Endodermal cell (in vitro differentiated cells): ENCODE results near the gene EYA2. TPM values are rescaled to one million over a fixed set of nuclear protein-coding genes. Genes with fewer than 3 reads are reported as not detected.

Source experiments
- DNase-seq: peaks from one replicate; pipeline ENCODE4 v3.0.0-alpha.2; 2017
- H3K27ac ChIP-seq: 2 replicates; pipeline ENCODE4 v1.5.1; 2013; ENCODE audit warnings: mild to moderate bottlenecking, low read depth, low read length, moderate library complexity
- H3K27me3 ChIP-seq: 2 replicates; pipeline ENCODE4 v1.6.1; 2013; ENCODE audit warnings: mild to moderate bottlenecking, low read length, moderate library complexity; ENCODE audit not compliant: insufficient read depth, control insufficient read depth, poor library complexity, severe bottlenecking
- H3K36me3 ChIP-seq: 2 replicates; pipeline ENCODE4 v1.7.0; 2013; ENCODE audit warnings: mild to moderate bottlenecking, low read length, moderate library complexity; ENCODE audit not compliant: control insufficient read depth, insufficient read depth
- H3K4me1 ChIP-seq: one replicate; pipeline ENCODE4 v1.7.0; 2013; ENCODE audit warnings: low read length; ENCODE audit not compliant: control insufficient read depth, insufficient read depth
- H3K4me3 ChIP-seq: 2 replicates; pipeline ENCODE4 v1.5.1; 2013; ENCODE audit warnings: mild to moderate bottlenecking, low read length, moderate library complexity
- H3K9ac ChIP-seq: 2 replicates; pipeline ENCODE4 v1.6.1; 2013; ENCODE audit warnings: mild to moderate bottlenecking, low read length, moderate library complexity; ENCODE audit not compliant: poor library complexity, severe bottlenecking; ENCODE audit errors: extremely low read depth
- H3K9me3 ChIP-seq: 2 replicates; pipeline ENCODE4 v1.6.1; 2013; ENCODE audit warnings: mild to moderate bottlenecking, low read length, moderate library complexity; ENCODE audit not compliant: control insufficient read depth
- H3K27ac Mint-ChIP-seq: 2 replicates; pipeline ENCODE4 v1.8.0; 2020; ENCODE audit warnings: mixed read lengths
- H3K27me3 Mint-ChIP-seq: 2 replicates; pipeline ENCODE4 v1.8.0; 2021; ENCODE audit warnings: mild to moderate bottlenecking, mixed read lengths; ENCODE audit not compliant: insufficient read depth
- H3K36me3 Mint-ChIP-seq: 2 replicates; pipeline ENCODE4 v1.8.0; 2020; ENCODE audit warnings: low read depth, mixed read lengths
- H3K4me1 Mint-ChIP-seq: 2 replicates; pipeline ENCODE4 v1.8.0; 2020; ENCODE audit warnings: mixed read lengths
- H3K4me3 Mint-ChIP-seq: 2 replicates; pipeline ENCODE4 v1.8.0; 2020; ENCODE audit warnings: mild to moderate bottlenecking, moderate library complexity, mixed read lengths
- H3K9me3 Mint-ChIP-seq: 2 replicates; pipeline ENCODE4 v1.8.0; 2020; ENCODE audit warnings: mild to moderate bottlenecking, mixed read lengths
- WGBS, 2 experiments: methylation state at CpG; one replicate each; pipeline versions ENCODE4 v1.1.5 to v1.1.7; 2013; ENCODE audit warnings: missing lambda C conversion rate in 2 of 2, mixed read lengths in 1 of 2; ENCODE audit not compliant: insufficient coverage in 1 of 2, insufficient read length in 1 of 2; 5-methylcytosine and 5-hydroxymethylcytosine counted together
- total RNA-seq, 2 donors: library from RNA; stranded (reverse); fragmentation: NEBNext Ultra II Directional in 1 of 2; extraction: Animal tissue kit (Norgen Biotek cat#: 25700) in 1 of 2; gene quantifications; 2 replicates in 1 of 2; 3 replicates in 1 of 2; pipeline ENCODE4 v1.2.1, GENCODE V29; 2021
- TF ChIP-seq, protein P1 (sequence below): fragments of 200-600 bp; sonication (generic); conservative IDR thresholded peaks from 2 replicates; pipeline ENCODE4 v1.5.0; 2021; ENCODE audit warnings: antibody characterized with exemption, mild to moderate bottlenecking

EYA2 gene
- total RNA-seq, 2 donors from 2014 or later, result 9.1 to 18.0 TPM

DNA sequence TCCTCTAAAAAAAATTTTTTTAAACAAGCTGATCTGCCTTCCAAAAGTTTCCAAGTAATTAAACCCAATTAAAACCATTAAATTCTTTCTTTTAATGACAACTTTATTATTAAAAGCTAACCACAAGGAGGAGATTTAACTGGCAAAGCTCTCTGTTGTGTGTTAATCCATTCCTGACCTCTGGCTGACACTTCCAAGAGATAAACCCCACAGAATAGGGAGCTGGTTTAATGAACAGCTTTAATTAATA, 230.8 kb downstream of the EYA2 start:
- TF ChIP-seq, protein P1, sequence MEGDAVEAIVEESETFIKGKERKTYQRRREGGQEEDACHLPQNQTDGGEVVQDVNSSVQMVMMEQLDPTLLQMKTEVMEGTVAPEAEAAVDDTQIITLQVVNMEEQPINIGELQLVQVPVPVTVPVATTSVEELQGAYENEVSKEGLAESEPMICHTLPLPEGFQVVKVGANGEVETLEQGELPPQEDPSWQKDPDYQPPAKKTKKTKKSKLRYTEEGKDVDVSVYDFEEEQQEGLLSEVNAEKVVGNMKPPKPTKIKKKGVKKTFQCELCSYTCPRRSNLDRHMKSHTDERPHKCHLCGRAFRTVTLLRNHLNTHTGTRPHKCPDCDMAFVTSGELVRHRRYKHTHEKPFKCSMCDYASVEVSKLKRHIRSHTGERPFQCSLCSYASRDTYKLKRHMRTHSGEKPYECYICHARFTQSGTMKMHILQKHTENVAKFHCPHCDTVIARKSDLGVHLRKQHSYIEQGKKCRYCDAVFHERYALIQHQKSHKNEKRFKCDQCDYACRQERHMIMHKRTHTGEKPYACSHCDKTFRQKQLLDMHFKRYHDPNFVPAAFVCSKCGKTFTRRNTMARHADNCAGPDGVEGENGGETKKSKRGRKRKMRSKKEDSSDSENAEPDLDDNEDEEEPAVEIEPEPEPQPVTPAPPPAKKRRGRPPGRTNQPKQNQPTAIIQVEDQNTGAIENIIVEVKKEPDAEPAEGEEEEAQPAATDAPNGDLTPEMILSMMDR, result peak; percentile 42
- peak overlapping the region; percentile 12 for H3K27ac ChIP-seq
- Mint-ChIP-seq H3K27ac (peak overlapping the region; percentile 11), H3K36me3 (no peaks in the 10 kb centered on the region), H3K9me3 (no peaks in the 10 kb centered on the region), H3K27me3 (no peaks in the 10 kb centered on the region), H3K4me3 (no peak overlapping the region), H3K4me1 (peaks cover 32% of the 10 kb centered on the region)
- DNase-seq, result no peak
- no peaks in the 10 kb centered on the region for H3K27me3 ChIP-seq
- no peak overlapping the region for H3K9ac ChIP-seq
- no peak overlapping the region for H3K4me3 ChIP-seq
- H3K36me3 ChIP-seq, result no peaks in the 10 kb centered on the region
- H3K9me3 ChIP-seq, result no peaks in the 10 kb centered on the region
- H3K4me1 ChIP-seq, result peaks cover 21% of the 10 kb centered on the region

DNA sequence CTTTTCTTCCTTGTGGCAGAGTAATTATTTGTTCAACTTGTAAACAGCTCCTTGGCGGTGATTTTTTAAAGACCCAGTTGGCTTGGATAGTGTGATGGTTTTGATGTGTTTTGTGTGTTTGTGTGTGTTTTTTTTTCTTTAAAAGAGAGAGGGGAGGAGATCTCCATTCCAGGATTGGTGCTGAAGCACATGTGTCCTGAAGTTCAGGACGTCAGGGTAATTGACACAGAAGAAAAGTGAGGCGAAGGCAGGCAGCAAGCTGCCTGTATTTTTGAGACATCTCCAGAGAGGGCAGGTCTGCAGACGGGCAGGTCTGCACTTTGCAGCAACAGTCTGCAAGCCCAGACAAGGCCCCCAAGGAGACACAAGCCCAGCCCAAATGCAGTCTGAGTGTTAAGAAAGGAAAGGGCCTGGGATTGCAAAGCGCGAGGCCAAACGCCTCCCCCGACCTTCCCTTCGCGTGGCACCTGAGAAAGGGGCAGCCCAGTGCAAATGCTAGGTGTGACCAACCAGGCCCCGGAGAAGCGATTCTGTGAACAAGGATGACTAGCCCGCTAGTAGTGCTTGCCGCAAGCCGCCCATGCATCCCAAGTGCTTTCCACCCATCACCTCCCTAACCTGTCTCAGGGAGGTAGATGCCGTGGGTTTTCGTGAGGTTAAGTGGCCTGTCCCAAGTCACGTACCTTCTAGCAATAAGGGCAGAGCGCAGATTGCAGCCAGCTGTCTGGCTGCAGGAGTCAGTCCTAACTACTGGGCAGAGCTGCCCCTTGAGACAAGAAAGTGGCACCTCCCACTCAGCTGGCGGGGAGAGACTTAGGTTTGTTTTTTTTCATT, 231.3 kb downstream of the EYA2 start:
- peak overlapping the region; percentile 12 for H3K27ac ChIP-seq
- H3K36me3 Mint-ChIP-seq, result peaks cover 2% of the 10 kb centered on the region
- no peak overlapping the region for H3K4me3 Mint-ChIP-seq
- WGBS, 2 experiments, result 83 to 84% methylated on average over 14 to 20 of the region's 20 CpGs
- peaks cover 19% of the 10 kb centered on the region for H3K4me1 ChIP-seq
- TF ChIP-seq, protein P1, result peak; percentile 2
- DNase-seq, result peak; percentile 56
- H3K4me1 Mint-ChIP-seq, result peaks cover 31% of the 10 kb centered on the region
- no peak overlapping the region for H3K9ac ChIP-seq
- H3K9me3 Mint-ChIP-seq, result no peaks in the 10 kb centered on the region
- no peaks in the 10 kb centered on the region for H3K9me3 ChIP-seq
- peak overlapping the region; percentile 47 for H3K27ac Mint-ChIP-seq
- H3K4me3 ChIP-seq, result no peak overlapping the region
- H3K36me3 ChIP-seq, result peaks cover 1% of the 10 kb centered on the region
- no peaks in the 10 kb centered on the region for H3K27me3 ChIP-seq
- H3K27me3 Mint-ChIP-seq, result no peaks in the 10 kb centered on the region

DNA sequence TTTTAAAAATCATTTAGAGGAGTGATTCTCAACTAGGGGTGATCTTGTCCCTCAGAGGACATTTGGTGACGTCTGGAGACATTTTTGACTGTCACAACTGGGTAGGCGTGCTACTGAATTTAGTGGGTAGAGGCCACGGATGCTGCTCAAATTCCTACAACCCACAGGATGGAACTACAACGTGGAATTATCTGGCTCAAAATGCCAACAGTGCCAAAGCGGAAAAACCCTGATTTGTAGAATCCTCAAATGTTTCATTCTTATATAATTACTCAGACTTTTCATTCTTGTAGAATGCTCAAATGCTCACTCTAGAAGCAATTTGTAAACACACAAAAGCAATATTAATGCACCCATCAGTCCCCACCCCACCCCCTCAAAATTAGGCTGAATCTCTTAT, 232.1 kb downstream of the EYA2 start:
- peaks cover 9% of the 10 kb centered on the region for H3K36me3 Mint-ChIP-seq
- H3K4me1 Mint-ChIP-seq, result peaks cover 31% of the 10 kb centered on the region
- H3K27me3 Mint-ChIP-seq, result peaks cover 4% of the 10 kb centered on the region
- 87 to 88% methylated on average over 4 to 5 of the region's 5 CpGs for WGBS, 2 experiments
- H3K4me3 Mint-ChIP-seq, result no peak overlapping the region
- peaks cover 8% of the 10 kb centered on the region for H3K36me3 ChIP-seq
- peaks cover 6% of the 10 kb centered on the region for H3K9me3 ChIP-seq
- peaks cover 4% of the 10 kb centered on the region for H3K9me3 Mint-ChIP-seq
- TF ChIP-seq, protein P1, result no peak
- no peak overlapping the region for H3K27ac ChIP-seq
- H3K27me3 ChIP-seq, result no peaks in the 10 kb centered on the region
- no peak overlapping the region for H3K4me3 ChIP-seq
- DNase-seq, result no peak
- no peak overlapping the region for H3K9ac ChIP-seq
- peaks cover 19% of the 10 kb centered on the region for H3K4me1 ChIP-seq
- H3K27ac Mint-ChIP-seq, result no peak overlapping the region
